ENCODE data around the gene PAGE4. TPM values are rescaled to one million over a fixed set of nuclear protein-coding genes. Genes with fewer than 3 reads are reported as not detected.

The PAGE4 gene, protein sequence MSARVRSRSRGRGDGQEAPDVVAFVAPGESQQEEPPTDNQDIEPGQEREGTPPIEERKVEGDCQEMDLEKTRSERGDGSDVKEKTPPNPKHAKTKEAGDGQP
- not detected in 2 replicates for total RNA-seq

GRCh38 chrX:49829016-49829415 lies at the start of gene PAGE4:
Gene PAGE4, plus strand, starts transcription at chrX:49829303. Its CDS starts 1,126 bp downstream, at chrX:49830429.

GRCh38 chrX:49878834-49879655 lies 49.9 kb downstream of the PAGE4 start, which contains the start of gene USP27X:
Gene USP27X, plus strand, starts transcription at chrX:49879484. Its CDS starts 824 bp downstream, at chrX:49880308.

Other genes starting within 250 kb of the PAGE4 start
- gene GAGE12H, start 249.4 kb upstream of the PAGE4 start, total RNA-seq, result not detected in 2 replicates
- gene GAGE2A, start 239.8 kb upstream of the PAGE4 start, total RNA-seq, result not detected in 2 replicates
- gene GAGE1, start 230.3 kb upstream of the PAGE4 start, total RNA-seq, result not detected in 2 replicates
- not detected in 2 replicates for gene PAGE1, start 133.3 kb upstream of the PAGE4 start, total RNA-seq
- 1.9 and 2.2 TPM in 2 replicates for gene USP27X, start 50.2 kb downstream of the PAGE4 start, total RNA-seq
- 7.2 and 9.0 TPM in 2 replicates for gene CLCN5, start 93.3 kb downstream of the PAGE4 start, total RNA-seq

Measured in tracheal epithelial cell (primary cell).